ENCODE results near the gene GRK3.

GRK3 gene

DNA sequence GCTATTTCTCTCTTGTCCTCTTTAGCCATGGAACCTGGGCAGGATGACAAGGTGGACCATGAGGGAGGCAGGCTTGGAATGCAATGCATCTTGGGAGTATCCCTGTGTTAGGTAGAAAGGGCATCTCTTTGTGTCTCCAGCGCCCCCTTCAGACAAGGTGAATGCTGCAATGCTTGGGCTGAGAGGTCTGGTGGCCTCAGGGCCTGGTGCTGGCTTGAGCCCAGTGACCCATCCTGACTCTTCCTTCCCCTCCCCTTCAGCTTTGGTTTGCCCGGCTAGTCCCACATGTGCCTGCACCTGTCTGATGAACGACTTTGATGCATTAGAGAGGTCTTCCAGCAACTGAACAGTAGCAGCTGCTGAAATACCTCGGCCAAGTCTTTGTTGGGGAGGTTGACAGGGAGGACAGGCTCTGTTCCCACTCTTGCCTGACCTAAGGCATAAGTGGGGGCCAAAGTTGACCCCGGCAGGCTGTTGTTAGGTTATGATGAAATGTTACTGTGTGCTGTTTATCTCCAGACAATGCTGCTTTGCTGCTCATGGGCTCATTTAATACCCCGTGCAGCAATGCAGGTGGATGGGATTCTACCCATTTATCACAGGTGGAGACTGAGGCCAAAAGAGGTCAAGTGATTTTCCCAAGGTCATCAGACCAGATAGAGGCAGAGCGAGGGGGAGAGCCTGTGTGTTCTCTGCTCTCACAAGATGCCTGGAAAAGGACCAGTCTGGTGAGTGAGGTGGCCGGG is 200.0 kb downstream of the GRK3 start:
- no peak for DNase-seq

DNA sequence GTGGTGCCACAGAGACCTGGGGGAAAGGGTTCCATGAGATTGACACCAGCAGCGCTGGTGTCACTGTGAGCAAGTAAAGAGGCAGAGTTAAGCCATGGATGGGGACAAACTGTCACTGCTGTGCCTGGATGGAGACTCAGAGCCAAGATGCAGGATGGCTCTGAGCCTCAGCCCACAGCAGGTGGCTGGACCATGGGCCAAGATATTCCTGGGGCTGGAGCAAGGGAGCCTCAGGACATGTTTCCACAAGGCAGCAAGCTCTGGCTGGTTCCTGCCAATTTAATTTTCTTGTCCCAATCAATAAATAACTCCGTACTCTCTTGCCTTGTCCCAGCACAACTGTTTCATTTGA is 200.5 kb downstream of the GRK3 start:
- no peak for DNase-seq

DNA sequence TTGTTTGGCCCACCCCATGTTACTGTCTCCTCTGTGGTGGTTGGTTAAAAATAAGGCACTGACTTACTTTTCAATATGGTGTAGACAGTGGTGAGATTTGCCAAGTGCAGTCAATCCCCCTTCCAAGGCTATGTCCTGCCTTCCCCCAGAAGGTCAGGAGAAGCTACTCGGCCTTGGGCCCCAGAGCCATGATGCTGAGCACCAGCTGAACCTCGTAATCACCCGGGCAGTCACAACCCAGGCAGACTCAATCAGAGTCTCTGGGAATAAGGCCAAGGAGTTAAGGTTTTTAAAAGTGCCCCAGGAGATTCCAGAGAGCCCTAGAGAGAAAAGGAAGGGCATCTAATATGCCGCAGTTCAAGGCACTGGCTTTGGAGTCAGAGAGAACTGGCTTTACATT is 201.3 kb downstream of the GRK3 start:
- no peak for DNase-seq

DNA sequence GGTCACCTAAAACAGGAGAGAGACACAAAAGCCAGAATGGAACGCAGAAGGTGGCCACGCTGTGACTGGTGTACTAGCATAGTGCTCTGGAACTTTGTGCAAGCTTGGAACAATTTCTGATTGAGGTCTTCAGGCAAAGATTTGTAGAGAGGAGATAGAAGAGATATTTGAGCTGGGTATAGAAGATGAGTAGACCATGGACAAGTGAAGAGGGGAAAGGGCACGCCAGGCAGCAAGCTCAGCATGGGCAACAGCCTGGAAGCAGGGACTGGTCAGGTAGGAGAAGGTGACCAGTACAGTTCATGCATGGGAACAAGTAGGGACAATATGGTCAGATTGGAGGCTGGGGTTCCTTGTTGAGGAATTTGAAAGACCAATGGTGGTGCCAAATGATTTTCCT is 201.9 kb downstream of the GRK3 start:
- DNase-seq: no peak

DNA sequence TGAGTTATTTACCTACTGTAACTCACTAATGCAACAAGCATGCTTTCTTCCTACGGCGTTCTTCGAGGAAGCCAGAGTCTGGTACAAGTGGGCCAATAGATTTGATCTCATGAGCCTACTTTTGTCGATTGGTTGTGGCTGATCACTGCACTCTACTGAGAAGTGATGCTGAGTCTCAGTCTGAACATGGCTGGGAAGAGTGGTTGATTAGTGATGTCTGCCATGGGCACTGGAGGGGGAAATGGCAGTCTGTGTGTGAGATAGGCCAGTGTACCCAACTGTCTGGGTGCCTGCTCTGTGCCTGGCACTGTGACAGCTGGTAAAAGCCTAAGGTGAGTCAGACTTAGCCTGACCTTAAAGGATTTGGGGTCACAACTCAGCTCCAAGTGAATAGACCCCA is 205.9 kb downstream of the GRK3 start:
- no peak for DNase-seq

DNA sequence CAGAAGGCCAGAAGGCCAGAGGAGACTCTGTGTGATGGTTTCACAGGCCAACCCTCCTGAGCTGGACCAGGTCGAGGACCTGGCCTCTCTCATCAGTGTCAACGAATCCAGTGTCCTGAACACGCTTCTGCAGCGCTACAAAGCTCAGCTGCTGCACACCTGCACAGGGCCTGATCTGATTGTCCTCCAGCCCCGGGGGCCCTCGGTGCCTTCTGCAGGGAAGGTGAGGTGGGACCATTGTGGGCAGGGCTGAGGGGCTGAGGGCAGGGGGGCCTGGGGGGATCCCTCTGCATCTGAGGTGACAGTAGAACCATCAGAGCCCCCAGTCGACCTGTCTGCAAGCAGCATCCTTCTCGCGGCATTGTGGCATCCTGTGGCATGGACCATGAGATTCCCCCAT is 207.8 kb downstream of the GRK3 start:
- no peak for DNase-seq

DNA sequence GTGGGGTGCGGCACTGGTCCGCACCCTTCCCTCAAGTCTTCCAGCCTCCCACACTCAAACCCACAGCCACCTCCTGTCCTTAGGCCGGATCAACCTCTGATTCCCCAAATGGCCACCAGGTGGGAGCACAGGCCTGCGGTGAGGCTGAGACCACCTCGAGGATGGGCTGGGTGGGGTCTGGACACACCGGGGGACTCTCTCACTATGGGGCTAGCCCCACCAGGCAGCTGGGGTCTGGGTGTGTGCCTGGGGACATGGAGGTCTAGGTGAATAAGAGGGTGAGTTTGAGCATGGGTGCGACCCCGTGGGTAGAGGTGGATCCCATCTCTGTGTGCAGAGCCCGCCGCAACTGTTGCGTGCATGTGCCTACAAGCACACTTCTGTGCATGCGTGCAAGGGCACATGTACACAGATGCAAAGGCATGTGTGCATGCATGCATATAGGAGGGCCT is 210.1 kb downstream of the GRK3 start:
- DNase-seq: no peak

DNA sequence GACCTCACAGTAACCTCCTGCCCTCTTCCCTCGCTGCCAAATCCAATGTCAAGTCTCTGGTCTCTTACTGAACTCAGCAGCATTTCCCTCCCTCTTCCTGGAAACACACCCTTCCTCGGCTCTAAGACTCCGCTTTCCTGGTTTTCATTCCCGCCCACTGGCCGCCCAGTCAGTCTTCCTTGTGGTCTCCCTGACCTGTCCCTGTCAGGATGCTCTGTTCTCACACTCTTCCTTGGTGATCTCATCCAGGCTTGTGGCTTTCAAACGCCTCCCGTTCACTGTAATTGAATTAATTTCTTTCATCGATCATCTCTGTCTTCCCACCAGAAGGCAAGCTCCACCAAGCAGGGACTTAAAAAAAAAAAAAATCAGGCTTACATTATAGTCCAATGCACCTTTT is 211.1 kb downstream of the GRK3 start:
- no peak for DNase-seq

DNA sequence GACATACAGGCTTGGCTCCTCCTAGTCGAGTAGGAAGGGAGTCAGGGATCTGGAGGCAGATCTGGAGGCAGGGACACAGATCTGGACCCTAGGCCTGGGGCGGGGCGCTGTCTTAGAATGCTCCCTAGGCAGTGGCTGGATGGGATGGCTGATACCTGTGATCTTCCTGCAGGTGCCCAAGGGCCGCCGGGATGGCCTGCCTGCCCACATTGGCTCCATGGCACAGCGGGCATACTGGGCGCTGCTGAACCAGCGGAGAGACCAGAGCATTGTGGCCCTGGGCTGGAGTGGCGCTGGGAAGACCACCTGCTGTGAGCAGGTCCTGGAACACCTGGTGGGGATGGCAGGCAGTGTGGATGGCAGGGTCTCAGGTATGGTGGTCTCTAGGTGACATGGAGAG is 212.9 kb downstream of the GRK3 start:
- DNase-seq: no peak

DNA sequence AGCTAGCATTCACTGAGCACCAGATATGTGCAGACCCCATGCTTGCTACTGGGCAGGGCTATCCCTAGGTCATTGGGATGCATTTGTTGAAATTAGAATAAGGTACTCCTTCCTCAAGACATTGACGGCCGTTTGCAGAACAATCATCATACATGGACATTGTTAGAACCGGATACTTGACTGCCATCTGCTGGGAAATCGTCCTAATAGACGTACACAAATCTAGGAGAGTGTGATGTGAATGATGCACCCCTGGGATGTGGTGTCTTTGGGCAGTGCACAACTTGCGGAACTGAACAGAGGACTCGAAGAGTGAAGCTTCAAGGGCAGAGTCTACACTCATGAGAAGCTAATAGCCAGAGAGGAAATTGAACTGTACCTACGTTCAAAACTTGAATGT is 213.4 kb downstream of the GRK3 start:
- no peak for DNase-seq

All from stimulated activated CD4-positive, alpha-beta T cell treated with anti-CD3 and anti-CD28 coated beads, Interleukin-4, amount 100 ng/mL, for 24 hours (primary cell).